T-helper 1 cell treated with Interleukin-12 subunit alpha and Interleukin-12 subunit beta and Interleukin-4 antibody, amounts not matched to agents 30 μg/mL and 1 μg/mL, for 36 hours (primary cell): ENCODE results near the gene ING4.

Experiments used
- H3K27ac Mint-ChIP-seq: one replicate; pipeline ENCODE4 v1.8.0; 2021; ENCODE audit warnings: mild to moderate bottlenecking, mixed read lengths
- H3K27me3 Mint-ChIP-seq: one replicate; pipeline ENCODE4 v1.8.0; 2021; ENCODE audit warnings: low read depth, mixed read lengths
- H3K36me3 Mint-ChIP-seq: one replicate; pipeline ENCODE4 v1.8.0; 2021; ENCODE audit warnings: low read depth, mixed read lengths
- H3K4me1 Mint-ChIP-seq: one replicate; pipeline ENCODE4 v1.8.0; 2021; ENCODE audit warnings: low read depth, mixed read lengths
- H3K4me3 Mint-ChIP-seq: one replicate; pipeline ENCODE4 v1.8.0; 2021; ENCODE audit warnings: mild to moderate bottlenecking, moderate library complexity, mixed read lengths
- H3K9me3 Mint-ChIP-seq: one replicate; pipeline ENCODE4 v1.8.0; 2021; ENCODE audit warnings: mixed read lengths

ING4 gene

GRCh38 chr12:6612247-6612646 is 50.7 kb downstream of the ING4 start:
- Mint-ChIP-seq H3K4me1 (peaks cover 27% of the 10 kb centered on the region), H3K9me3 (no peaks in the 10 kb centered on the region), H3K4me3 (peak overlapping the region; percentile 46), H3K36me3 (no peaks in the 10 kb centered on the region), H3K27ac (peak overlapping the region; percentile 65), H3K27me3 (no peaks in the 10 kb centered on the region)

- Mint-ChIP-seq H3K27me3 (no peaks in the 10 kb centered on the region), H3K27ac (no peak overlapping the region), H3K4me1 (peaks cover 40% of the 10 kb centered on the region)
Observed at GRCh38 chr12:6608592-6609281, 54.2 kb downstream of the ING4 start.

GRCh38 chr12:6607751-6608591 is 54.9 kb downstream of the ING4 start:
- peaks cover 17% of the 10 kb centered on the region for H3K36me3 Mint-ChIP-seq
- H3K27me3 Mint-ChIP-seq, result no peaks in the 10 kb centered on the region
- H3K4me1 Mint-ChIP-seq, result peaks cover 43% of the 10 kb centered on the region
- H3K27ac Mint-ChIP-seq, result no peak overlapping the region
- H3K9me3 Mint-ChIP-seq, result no peaks in the 10 kb centered on the region
- no peak overlapping the region for H3K4me3 Mint-ChIP-seq

More at GRCh38 chr12:6608592-6609281, 54.2 kb downstream of the ING4 start:
- H3K4me3 Mint-ChIP-seq, result no peak overlapping the region
- peaks cover 12% of the 10 kb centered on the region for H3K36me3 Mint-ChIP-seq
- H3K9me3 Mint-ChIP-seq, result no peaks in the 10 kb centered on the region

GRCh38 chr12:6606331-6607131 is 56.4 kb downstream of the ING4 start:
- Mint-ChIP-seq H3K27me3 (no peaks in the 10 kb centered on the region), H3K27ac (peak overlapping the region; percentile 86), H3K9me3 (no peaks in the 10 kb centered on the region), H3K4me3 (peak overlapping the region; percentile 95), H3K4me1 (peaks cover 41% of the 10 kb centered on the region), H3K36me3 (peaks cover 26% of the 10 kb centered on the region)

GRCh38 chr12:6605421-6606330 is 57.2 kb downstream of the ING4 start:
- Mint-ChIP-seq H3K9me3 (no peaks in the 10 kb centered on the region), H3K27ac (peak overlapping the region; percentile 86), H3K4me1 (peaks cover 36% of the 10 kb centered on the region), H3K4me3 (peak overlapping the region; percentile 95), H3K27me3 (no peaks in the 10 kb centered on the region), H3K36me3 (peaks cover 35% of the 10 kb centered on the region)

- peaks cover 38% of the 10 kb centered on the region for H3K4me1 Mint-ChIP-seq
- peaks cover 47% of the 10 kb centered on the region for H3K36me3 Mint-ChIP-seq
- peak overlapping the region; percentile 95 for H3K4me3 Mint-ChIP-seq
- H3K9me3 Mint-ChIP-seq, result no peaks in the 10 kb centered on the region
- H3K27ac Mint-ChIP-seq, result peak overlapping the region; percentile 86
- no peaks in the 10 kb centered on the region for H3K27me3 Mint-ChIP-seq
Observed at GRCh38 chr12:6604259-6605029, 58.5 kb downstream of the ING4 start.

- Mint-ChIP-seq H3K9me3 (no peaks in the 10 kb centered on the region), H3K27me3 (no peaks in the 10 kb centered on the region), H3K27ac (peak overlapping the region; percentile 68), H3K36me3 (peaks cover 56% of the 10 kb centered on the region), H3K4me3 (peak overlapping the region; percentile 68), H3K4me1 (peaks cover 39% of the 10 kb centered on the region)
Observed at GRCh38 chr12:6603095-6603567, 59.8 kb downstream of the ING4 start.

GRCh38 chr12:6602526-6602925 is 60.4 kb downstream of the ING4 start:
- Mint-ChIP-seq H3K36me3 (peaks cover 61% of the 10 kb centered on the region), H3K9me3 (no peaks in the 10 kb centered on the region), H3K4me3 (no peak overlapping the region), H3K27ac (peak overlapping the region; percentile 68), H3K4me1 (peaks cover 39% of the 10 kb centered on the region), H3K27me3 (no peaks in the 10 kb centered on the region)
